ENCODE results near the gene AUTS2.

Gene AUTS2

DNA sequence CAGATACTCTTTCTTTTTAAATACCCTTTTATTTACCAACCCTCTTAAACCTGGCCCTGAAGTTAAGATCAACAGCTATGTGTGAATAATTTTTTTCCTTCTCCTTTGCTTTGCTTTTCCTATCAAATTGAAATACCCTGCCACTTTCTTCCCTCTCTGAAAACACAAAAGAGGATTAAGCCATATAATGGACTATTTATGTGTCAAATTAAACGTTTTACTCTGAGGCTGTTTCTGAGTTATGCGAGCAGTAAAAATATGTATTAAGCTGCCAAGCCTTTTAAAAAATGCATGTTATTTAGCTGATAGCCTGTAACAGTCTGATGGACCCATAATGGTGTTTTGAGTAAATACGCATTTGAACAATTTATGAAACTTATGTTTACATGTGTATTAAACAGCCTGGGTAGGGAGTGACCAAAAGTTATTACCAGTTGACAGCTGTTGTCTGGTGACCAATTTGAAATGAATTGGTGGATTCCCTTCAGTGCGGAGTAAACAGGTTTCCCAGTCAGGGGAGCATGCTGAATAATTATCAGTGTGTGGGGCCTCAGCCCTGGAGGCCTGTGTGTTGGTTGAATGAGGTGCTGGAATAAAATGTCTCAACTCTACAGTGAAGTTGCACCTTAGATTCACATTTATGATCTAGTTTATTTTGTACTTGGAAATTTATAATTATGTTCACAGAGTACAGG, 89.6 kb downstream of the AUTS2 start:
- H3K27me3 ChIP-seq (ENCODE audit: control insufficient read depth, insufficient read depth, low read length) = no peaks in the 10 kb centered on the region
- H3K4me3 ChIP-seq (ENCODE audit: low read length) = no peak overlapping the region
- no peak overlapping the region for H3K27ac ChIP-seq (ENCODE audit: low read depth, low read length)
- H3K9ac ChIP-seq (ENCODE audit: low read length) = no peak overlapping the region
- no peaks in the 10 kb centered on the region for H3K4me1 ChIP-seq (ENCODE audit: control insufficient read depth, insufficient read depth, low read length)
- H3K36me3 ChIP-seq (ENCODE audit: control insufficient read depth, insufficient read depth, low read length) = no peaks in the 10 kb centered on the region

GRCh38 chr7:69690329-69690728, 92.1 kb downstream of the AUTS2 start:
- Histone ChIP-seq H3K4me3 (ENCODE audit: low read length) (no peak overlapping the region), H3K9ac (ENCODE audit: low read length) (no peak overlapping the region), H3K36me3 (ENCODE audit: control insufficient read depth, insufficient read depth, low read length) (no peaks in the 10 kb centered on the region), H3K27me3 (ENCODE audit: control insufficient read depth, insufficient read depth, low read length) (no peaks in the 10 kb centered on the region), H3K27ac (ENCODE audit: low read depth, low read length) (no peak overlapping the region), H3K4me1 (ENCODE audit: control insufficient read depth, insufficient read depth, low read length) (no peaks in the 10 kb centered on the region)

DNA sequence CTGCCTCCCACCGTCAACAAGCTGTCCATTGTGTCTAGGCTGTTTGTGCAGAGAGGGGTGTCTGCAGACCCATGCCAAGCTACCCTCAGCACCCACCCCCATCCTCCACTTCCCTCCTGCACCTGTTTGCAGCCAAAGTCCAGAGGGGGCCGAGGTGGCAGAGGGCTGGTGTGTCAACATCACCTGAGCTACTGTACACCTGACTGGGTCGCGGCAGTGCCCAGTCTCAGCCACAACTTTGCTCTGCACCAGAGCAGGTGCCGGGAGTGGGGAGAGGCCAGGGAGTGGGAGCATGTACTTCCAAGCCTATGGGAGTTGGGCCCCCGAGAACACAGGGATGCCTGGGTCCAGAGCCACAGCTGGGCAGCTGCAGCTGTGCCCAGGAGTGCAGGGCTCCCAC, 93.1 kb downstream of the AUTS2 start:
- no peak overlapping the region for H3K9ac ChIP-seq (ENCODE audit: low read length)
- H3K27ac ChIP-seq (ENCODE audit: low read depth, low read length) = no peak overlapping the region
- H3K4me1 ChIP-seq (ENCODE audit: control insufficient read depth, insufficient read depth, low read length) = no peaks in the 10 kb centered on the region
- H3K4me3 ChIP-seq (ENCODE audit: low read length) = no peak overlapping the region
- no peaks in the 10 kb centered on the region for H3K27me3 ChIP-seq (ENCODE audit: control insufficient read depth, insufficient read depth, low read length)
- no peaks in the 10 kb centered on the region for H3K36me3 ChIP-seq (ENCODE audit: control insufficient read depth, insufficient read depth, low read length)

DNA sequence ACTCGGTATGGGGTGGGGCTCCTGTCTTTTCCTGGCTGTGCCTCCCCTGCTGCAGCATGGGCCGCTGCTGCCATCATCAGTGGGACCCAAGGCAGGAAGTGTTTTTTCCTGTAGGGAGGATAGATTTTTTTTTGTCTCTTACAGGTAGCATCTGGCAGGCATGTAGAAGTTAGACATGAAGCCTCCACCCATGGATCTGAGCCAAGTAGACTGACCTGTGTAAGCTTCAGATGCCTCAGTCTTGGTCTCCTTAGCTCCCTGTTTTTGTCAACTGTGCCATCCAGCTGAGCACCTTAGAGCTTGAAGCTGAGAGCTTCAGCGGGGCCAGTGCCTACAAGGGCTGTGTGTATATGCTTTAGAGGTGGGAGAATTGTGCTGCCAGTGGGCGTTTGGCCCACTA, 93.5 kb downstream of the AUTS2 start:
- Histone ChIP-seq H3K9ac (ENCODE audit: low read length) (no peak overlapping the region), H3K4me3 (ENCODE audit: low read length) (no peak overlapping the region), H3K27me3 (ENCODE audit: control insufficient read depth, insufficient read depth, low read length) (no peaks in the 10 kb centered on the region), H3K36me3 (ENCODE audit: control insufficient read depth, insufficient read depth, low read length) (no peaks in the 10 kb centered on the region), H3K27ac (ENCODE audit: low read depth, low read length) (no peak overlapping the region), H3K4me1 (ENCODE audit: control insufficient read depth, insufficient read depth, low read length) (no peaks in the 10 kb centered on the region)

- Histone ChIP-seq H3K9ac (ENCODE audit: low read length) (no peak overlapping the region), H3K4me3 (ENCODE audit: low read length) (no peak overlapping the region), H3K27ac (ENCODE audit: low read depth, low read length) (no peak overlapping the region), H3K27me3 (ENCODE audit: control insufficient read depth, insufficient read depth, low read length) (no peaks in the 10 kb centered on the region), H3K36me3 (ENCODE audit: control insufficient read depth, insufficient read depth, low read length) (no peaks in the 10 kb centered on the region), H3K4me1 (ENCODE audit: control insufficient read depth, insufficient read depth, low read length) (no peaks in the 10 kb centered on the region)
Measured at GRCh38 chr7:69692611-69693010, 94.3 kb downstream of the AUTS2 start.

DNA sequence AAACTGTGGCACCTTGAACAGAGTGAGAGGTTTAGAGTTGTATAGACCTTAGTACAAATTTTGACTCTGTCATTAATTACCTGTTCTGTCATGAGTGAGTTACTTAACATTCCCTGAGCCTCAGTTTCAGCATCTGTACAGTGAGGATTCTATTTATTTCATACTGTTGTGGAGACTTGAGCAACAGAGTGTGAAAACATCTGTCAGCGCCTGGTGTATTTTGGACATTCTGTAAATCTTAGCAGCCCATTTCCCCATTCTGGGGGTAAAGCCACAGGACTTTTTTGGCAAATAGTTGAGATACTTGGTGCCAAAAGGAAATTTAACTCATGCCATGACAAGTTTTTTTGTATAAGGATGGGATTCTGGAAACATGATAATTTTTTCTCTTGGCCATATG, 94.8 kb downstream of the AUTS2 start:
- Histone ChIP-seq H3K36me3 (ENCODE audit: control insufficient read depth, insufficient read depth, low read length) (no peaks in the 10 kb centered on the region), H3K9ac (ENCODE audit: low read length) (no peak overlapping the region), H3K4me3 (ENCODE audit: low read length) (no peak overlapping the region), H3K4me1 (ENCODE audit: control insufficient read depth, insufficient read depth, low read length) (no peaks in the 10 kb centered on the region), H3K27me3 (ENCODE audit: control insufficient read depth, insufficient read depth, low read length) (no peaks in the 10 kb centered on the region), H3K27ac (ENCODE audit: low read depth, low read length) (no peak overlapping the region)

DNA sequence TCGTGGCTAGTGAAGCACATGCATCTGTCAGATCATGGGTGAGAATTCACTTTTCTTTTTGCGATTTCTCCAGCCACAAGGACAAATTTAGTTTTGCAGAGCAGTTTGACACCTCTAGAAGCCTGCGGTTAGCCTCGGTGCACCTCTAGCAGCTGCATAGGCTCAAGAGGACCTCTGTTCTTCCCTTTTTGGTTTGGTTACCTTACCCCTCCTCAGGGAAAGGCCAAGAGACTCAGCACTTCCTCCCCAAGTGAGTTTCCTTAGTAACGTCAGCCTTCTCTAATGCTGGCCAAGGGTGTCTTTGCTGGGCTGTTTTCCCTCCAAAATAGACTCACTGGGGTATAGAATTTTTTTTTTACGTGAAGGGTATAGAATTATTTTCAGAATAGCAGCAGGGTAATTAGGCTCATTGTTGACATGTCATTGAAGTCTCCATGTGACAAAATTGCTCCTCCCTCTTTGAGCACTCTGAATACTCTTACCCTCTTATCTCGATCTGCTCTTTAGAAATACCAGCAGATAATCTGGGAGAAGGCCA, 97.8 kb downstream of the AUTS2 start:
- Histone ChIP-seq H3K36me3 (ENCODE audit: control insufficient read depth, insufficient read depth, low read length) (no peaks in the 10 kb centered on the region), H3K27ac (ENCODE audit: low read depth, low read length) (no peak overlapping the region), H3K4me1 (ENCODE audit: control insufficient read depth, insufficient read depth, low read length) (no peaks in the 10 kb centered on the region)

DNA sequence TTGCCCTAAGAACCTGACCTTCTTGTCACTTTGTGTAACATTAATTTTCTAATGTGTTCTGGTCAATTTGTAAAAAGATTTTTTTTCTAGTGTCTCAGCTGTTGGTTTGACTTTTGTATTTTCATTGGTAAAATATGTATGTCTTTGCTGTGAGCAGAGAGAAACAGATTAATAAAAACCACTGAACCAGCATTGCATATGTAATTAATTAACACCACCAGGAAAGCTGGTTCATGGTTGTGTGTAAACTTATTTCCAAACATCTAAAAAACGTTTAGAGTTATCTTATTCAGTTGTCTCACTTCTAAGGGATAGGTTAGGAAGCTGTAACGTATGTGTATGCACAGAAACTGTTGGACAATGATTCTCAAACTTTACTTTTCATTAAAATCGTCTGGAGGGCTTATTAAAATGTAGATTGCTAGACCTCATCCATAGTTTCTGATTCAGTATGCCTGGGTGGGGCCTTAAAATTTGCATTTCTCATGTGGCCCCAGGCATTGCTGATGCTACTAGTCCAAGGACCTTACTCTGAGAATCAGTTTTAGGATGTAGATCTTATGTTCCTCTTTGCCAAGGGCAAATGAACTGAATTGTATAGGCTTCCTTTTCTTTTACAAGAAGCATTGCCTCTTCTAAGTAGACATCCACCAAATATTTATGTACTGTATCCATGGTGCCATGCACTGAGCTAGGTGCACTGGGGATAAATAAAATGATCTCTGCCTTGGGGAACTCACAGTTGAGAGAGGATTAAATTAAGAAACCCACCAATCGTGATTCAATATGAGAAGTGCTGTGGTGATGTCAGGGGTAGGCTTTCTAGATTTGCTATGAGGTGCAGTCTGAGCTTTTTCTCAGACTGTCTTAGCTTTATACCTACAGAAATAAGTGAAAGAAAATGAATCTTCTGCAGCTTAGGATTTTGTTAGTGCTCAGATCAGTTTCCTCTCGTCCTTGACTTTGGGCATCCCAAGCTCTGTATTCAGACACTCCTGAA, 98.7 kb downstream of the AUTS2 start:
- H3K4me1 ChIP-seq (ENCODE audit: control insufficient read depth, insufficient read depth, low read length) = no peaks in the 10 kb centered on the region
- no peaks in the 10 kb centered on the region for H3K27me3 ChIP-seq (ENCODE audit: control insufficient read depth, insufficient read depth, low read length)
- H3K27ac ChIP-seq (ENCODE audit: low read depth, low read length) = no peak overlapping the region
- no peaks in the 10 kb centered on the region for H3K36me3 ChIP-seq (ENCODE audit: control insufficient read depth, insufficient read depth, low read length)
- no peak overlapping the region for H3K4me3 ChIP-seq (ENCODE audit: low read length)
- H3K9ac ChIP-seq (ENCODE audit: low read length) = no peak overlapping the region

More for the DNA sequence above, 97.8 kb downstream of the AUTS2 start:
- Histone ChIP-seq H3K9ac (ENCODE audit: low read length) (no peak overlapping the region), H3K4me3 (ENCODE audit: low read length) (no peak overlapping the region), H3K27me3 (ENCODE audit: control insufficient read depth, insufficient read depth, low read length) (no peaks in the 10 kb centered on the region)

DNA sequence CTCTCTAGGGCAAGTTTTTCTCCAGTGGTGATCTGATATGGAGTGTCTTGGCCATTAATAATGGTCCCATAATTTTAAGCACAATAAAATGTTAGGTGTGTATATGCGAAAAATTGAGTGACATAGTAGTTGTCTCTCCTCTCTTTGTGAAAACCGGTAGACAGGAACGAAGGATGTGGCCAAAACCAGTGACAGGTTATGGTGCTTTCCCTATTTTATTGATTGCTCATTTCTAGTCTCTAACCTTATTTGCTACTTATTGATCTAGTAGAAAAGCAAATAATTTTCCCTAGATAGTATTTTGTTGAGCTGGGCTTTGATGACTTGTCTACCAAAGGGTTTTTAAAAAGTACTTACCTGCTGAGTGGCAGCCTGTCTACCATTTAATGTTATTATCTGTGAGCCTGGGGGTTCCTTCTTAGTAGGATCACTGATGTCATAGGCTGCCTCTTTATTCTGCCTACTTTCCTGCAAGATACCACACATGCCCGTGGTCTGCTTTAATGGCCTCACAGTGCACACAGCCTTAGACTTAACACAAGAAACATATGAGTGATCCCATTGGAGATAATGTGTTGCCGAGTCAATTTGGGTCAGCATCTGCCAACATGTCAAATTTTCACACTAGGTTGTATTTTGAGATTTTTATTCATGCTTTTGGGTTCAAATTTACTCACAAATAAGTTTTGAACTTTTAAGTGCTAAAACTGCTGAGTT, 100.0 kb downstream of the AUTS2 start:
- Histone ChIP-seq H3K27me3 (ENCODE audit: control insufficient read depth, insufficient read depth, low read length) (no peaks in the 10 kb centered on the region), H3K36me3 (ENCODE audit: control insufficient read depth, insufficient read depth, low read length) (no peaks in the 10 kb centered on the region), H3K27ac (ENCODE audit: low read depth, low read length) (no peak overlapping the region), H3K9ac (ENCODE audit: low read length) (no peak overlapping the region), H3K4me3 (ENCODE audit: low read length) (no peak overlapping the region), H3K4me1 (ENCODE audit: control insufficient read depth, insufficient read depth, low read length) (peaks cover 8% of the 10 kb centered on the region)

DNA sequence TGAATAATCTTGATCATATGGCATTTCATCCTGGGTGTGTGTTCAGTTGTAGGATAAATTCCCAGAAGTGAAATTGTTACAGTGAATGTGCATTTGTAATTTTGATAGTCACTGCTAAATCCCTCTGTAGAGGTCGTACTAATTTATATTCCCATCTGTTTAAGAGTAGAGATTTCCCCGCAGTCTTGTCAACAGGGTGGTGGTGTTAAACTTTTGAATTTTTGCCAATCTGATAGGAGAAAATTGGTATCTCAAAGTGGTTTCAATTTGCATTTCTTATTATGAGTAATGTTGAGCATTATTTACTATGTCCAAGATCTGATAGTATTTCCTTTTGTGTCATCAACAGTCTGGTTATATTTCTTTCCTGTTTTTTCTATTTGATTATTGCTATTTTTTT, 101.7 kb downstream of the AUTS2 start:
- H3K9ac ChIP-seq (ENCODE audit: low read length) = no peak overlapping the region
- no peaks in the 10 kb centered on the region for H3K27me3 ChIP-seq (ENCODE audit: control insufficient read depth, insufficient read depth, low read length)
- H3K4me1 ChIP-seq (ENCODE audit: control insufficient read depth, insufficient read depth, low read length) = peaks cover 12% of the 10 kb centered on the region
- H3K27ac ChIP-seq (ENCODE audit: low read depth, low read length) = no peak overlapping the region
- H3K36me3 ChIP-seq (ENCODE audit: control insufficient read depth, insufficient read depth, low read length) = no peaks in the 10 kb centered on the region
- no peak overlapping the region for H3K4me3 ChIP-seq (ENCODE audit: low read length)

DNA sequence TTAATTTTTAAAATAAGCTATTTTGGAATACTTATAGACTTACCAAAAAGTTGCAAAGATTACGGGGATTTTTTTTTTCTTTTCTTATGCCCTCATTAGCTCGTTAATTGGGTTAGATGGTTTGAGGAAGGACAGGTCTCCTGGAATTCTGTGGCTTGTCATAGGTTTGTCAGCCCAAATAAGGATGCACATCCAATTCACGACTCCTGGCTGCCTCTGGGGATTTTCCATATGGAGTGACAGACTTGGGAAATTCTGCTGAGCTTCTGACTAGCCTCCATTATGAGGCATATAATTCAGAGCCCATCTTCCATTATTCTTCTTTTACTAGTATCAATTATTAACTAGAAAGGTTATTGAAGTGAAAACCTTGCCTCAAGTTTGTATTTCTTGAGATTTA, 102.1 kb downstream of the AUTS2 start:
- no peak overlapping the region for H3K4me3 ChIP-seq (ENCODE audit: low read length)
- no peak overlapping the region for H3K27ac ChIP-seq (ENCODE audit: low read depth, low read length)
- H3K4me1 ChIP-seq (ENCODE audit: control insufficient read depth, insufficient read depth, low read length) = peaks cover 12% of the 10 kb centered on the region
- H3K27me3 ChIP-seq (ENCODE audit: control insufficient read depth, insufficient read depth, low read length) = no peaks in the 10 kb centered on the region
- no peaks in the 10 kb centered on the region for H3K36me3 ChIP-seq (ENCODE audit: control insufficient read depth, insufficient read depth, low read length)
- H3K9ac ChIP-seq (ENCODE audit: low read length) = no peak overlapping the region

DNA sequence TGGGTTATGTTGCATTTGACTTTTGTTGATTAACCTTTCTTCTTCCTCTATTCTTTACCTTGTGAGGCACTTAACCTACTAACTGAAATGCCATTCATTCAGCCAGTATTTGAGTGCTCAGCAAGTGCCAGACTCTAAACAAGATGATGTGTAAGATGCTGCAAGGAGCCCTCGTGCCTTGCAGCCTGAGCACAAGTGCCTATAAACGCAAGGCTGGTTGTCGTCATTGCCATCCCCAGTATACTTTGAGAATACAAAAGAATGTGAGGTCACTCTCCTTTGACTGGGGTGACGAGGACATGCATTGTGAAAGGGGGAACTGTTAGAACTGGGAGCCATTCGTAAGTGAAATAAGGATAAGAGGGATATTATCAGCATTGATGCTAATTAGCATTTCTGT, 103.0 kb downstream of the AUTS2 start:
- H3K4me1 ChIP-seq (ENCODE audit: control insufficient read depth, insufficient read depth, low read length) = peaks cover 12% of the 10 kb centered on the region
- no peak overlapping the region for H3K27ac ChIP-seq (ENCODE audit: low read depth, low read length)

More for the DNA sequence above, 103.0 kb downstream of the AUTS2 start:
- no peak overlapping the region for H3K9ac ChIP-seq (ENCODE audit: low read length)
- H3K27me3 ChIP-seq (ENCODE audit: control insufficient read depth, insufficient read depth, low read length) = no peaks in the 10 kb centered on the region
- H3K4me3 ChIP-seq (ENCODE audit: low read length) = no peak overlapping the region
- H3K36me3 ChIP-seq (ENCODE audit: control insufficient read depth, insufficient read depth, low read length) = no peaks in the 10 kb centered on the region

All from rectal smooth muscle tissue (tissue), 1 donor.